ENCODE measurements around the gene SORCS2. TPM values are rescaled to one million over a fixed set of nuclear protein-coding genes. Genes with fewer than 3 reads are reported as not detected.
A peak's percentile ranks its signal among the peaks of the same experiment; 100 is the strongest.

Gene SORCS2
- total RNA-seq, 1 donor, result 0.27 TPM

DNA sequence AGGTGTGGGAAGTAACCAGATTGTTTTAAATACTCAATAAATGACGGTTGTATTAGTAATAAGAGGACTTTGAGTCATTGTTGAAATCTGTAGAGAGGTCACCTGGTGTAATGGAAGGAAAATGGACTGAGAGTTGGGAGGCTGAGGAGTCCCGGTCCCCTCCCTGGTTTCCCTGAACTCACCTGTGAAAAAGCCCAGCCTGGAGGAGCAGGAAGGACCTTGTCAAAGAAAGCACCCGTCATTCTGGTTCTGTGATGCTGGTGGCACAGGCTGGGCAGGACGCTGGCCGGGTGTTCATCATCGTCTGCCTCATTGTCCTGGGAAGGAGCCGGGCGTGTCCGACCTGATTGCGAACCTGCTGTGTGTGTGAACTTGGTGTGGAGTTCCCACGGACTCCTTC lies 70.8 kb downstream of the SORCS2 start:
- DNase-seq (ENCODE audit: low read depth), result no peak
- no peak overlapping the region for H3K4me3 ChIP-seq (ENCODE audit: low read depth, low read length)
- TF ChIP-seq, protein P1, sequence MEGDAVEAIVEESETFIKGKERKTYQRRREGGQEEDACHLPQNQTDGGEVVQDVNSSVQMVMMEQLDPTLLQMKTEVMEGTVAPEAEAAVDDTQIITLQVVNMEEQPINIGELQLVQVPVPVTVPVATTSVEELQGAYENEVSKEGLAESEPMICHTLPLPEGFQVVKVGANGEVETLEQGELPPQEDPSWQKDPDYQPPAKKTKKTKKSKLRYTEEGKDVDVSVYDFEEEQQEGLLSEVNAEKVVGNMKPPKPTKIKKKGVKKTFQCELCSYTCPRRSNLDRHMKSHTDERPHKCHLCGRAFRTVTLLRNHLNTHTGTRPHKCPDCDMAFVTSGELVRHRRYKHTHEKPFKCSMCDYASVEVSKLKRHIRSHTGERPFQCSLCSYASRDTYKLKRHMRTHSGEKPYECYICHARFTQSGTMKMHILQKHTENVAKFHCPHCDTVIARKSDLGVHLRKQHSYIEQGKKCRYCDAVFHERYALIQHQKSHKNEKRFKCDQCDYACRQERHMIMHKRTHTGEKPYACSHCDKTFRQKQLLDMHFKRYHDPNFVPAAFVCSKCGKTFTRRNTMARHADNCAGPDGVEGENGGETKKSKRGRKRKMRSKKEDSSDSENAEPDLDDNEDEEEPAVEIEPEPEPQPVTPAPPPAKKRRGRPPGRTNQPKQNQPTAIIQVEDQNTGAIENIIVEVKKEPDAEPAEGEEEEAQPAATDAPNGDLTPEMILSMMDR (IDR thresholded peaks at IDR 0.05; ENCODE audit: insufficient read depth, low read length), result no peak

DNA sequence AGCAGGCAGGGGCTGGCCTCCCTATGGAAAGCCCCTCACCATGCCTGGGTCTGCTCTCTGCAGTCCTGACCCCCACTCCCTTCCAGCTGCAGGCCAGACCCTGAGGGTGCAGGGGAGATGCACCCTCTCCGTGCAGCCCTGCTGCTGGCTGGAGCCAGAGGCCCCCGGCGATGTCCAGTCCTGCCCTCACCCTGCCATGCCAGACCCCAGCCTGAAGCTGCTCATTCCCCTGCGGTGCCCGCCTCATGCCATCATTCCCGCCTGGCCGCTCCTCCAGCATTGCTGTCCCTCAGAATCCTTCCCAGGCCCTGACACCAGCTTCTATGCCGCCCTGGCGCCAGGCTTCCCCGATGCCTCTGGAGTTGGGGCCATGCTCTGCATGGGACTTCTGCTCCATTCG lies 72.4 kb downstream of the SORCS2 start:
- TF ChIP-seq, protein P1 (IDR thresholded peaks at IDR 0.05; ENCODE audit: insufficient read depth, low read length), result no peak
- DNase-seq (ENCODE audit: low read depth), result no peak
- no peak overlapping the region for H3K4me3 ChIP-seq (ENCODE audit: low read depth, low read length)

DNA sequence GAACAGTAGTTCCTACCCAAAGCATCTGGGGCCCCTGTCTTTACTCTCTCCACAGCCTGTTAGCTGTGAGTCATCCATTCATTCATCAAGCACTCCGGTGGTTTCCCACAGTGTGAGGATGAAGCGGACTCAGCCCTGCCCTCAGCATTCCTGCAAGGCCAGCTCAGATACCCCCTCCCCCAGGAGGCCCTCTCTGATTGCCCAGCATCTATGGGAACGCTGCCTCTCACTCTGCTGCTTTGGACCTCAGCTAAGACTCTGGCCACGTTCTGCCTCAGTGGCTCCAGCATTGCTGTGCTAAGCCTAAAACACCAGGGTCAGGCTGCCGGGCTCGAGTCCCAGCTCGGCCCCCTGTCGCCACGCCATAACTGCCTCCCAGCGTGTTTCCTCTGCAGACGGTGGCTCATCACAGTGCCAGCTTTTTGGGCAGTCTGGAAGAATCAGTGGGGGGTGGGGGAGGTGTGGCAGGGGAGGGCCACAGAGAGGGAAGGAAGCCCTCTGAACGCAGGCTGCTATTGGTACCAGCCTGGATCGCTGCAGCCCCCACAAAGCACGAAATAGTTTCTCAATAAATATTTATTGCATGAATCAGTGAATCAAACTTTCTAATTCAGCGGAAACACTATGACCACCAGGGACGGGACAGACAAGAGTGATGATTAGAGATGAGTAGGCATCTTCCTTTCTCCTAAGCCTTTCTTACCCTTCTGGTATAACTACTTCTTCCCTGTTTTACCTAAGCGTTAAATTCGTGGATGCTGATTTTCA lies 74.4 kb downstream of the SORCS2 start:
- no peak overlapping the region for H3K4me3 ChIP-seq (ENCODE audit: low read depth, low read length)
- TF ChIP-seq, protein P1 (IDR thresholded peaks at IDR 0.05; ENCODE audit: insufficient read depth, low read length), result no peak
- peak; percentile 56 for DNase-seq (ENCODE audit: low read depth)

DNA sequence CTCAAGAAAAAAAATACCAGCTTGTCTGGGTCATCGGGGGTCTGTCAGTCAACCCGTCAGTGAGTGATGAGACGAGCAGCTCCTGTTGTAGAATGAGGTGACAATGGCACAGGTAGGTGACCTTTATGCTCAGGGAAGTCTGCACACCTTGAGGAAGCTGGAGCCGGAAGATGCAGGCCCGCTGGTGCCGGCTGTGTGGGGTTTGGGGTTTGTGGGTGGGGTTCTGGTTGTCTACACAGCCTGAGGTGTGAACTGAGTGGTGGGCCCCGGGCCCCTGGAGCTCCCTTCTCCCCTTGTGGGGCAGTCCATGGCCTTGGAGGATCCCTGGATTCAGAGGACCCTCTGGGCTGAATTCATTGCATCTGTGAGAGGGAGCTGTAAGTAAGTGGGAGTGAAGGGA lies 75.5 kb downstream of the SORCS2 start:
- TF ChIP-seq, protein P1 (IDR thresholded peaks at IDR 0.05; ENCODE audit: insufficient read depth, low read length), result no peak
- no peak overlapping the region for H3K4me3 ChIP-seq (ENCODE audit: low read depth, low read length)
- no peak for DNase-seq (ENCODE audit: low read depth)

DNA sequence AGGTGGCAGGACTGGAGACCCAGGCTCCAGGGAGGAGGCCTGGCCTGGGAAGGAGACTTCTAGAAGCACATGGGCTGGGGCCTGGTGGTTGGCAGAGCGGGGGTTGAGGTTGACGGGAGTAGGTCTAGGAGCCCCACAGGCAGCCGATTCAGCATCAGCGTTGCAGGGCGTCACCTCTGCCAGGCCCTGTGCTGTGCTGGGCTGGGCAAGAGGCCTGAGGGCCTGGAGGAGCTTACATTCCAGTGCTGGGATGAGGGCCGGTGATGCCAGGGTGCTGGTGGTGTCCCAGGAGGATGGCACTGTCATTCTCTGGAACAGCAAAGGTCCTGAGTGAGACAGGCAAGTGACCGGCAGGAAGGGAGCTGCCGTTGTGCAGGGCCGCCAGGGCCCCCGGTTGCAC lies 76.6 kb downstream of the SORCS2 start:
- H3K4me3 ChIP-seq (ENCODE audit: low read depth, low read length), result no peak overlapping the region
- no peak for DNase-seq (ENCODE audit: low read depth)
- TF ChIP-seq, protein P1 (IDR thresholded peaks at IDR 0.05; ENCODE audit: insufficient read depth, low read length), result no peak

DNA sequence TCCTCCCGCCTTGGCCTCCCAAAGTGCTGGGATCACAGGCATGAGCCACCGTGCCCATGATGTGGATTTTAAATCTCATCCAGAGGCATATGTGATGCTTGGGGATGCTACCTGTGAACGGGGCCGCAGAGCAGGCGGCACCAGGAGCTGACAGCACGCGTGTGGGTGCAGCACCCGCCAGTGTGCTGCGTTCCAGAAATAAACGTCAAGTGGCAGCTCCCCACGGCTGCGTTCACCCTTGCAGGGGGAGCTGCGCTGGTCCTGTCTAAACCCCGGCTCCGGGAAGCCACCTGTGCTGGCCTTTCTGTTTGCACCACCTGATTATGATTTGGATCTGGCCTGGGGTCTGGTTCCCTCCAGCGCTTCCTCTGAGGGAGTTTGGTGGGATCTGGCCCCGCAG lies 77.8 kb downstream of the SORCS2 start:
- H3K4me3 ChIP-seq (ENCODE audit: low read depth, low read length), result no peak overlapping the region
- DNase-seq (ENCODE audit: low read depth), result no peak
- TF ChIP-seq, protein P1 (IDR thresholded peaks at IDR 0.05; ENCODE audit: insufficient read depth, low read length), result no peak

DNA sequence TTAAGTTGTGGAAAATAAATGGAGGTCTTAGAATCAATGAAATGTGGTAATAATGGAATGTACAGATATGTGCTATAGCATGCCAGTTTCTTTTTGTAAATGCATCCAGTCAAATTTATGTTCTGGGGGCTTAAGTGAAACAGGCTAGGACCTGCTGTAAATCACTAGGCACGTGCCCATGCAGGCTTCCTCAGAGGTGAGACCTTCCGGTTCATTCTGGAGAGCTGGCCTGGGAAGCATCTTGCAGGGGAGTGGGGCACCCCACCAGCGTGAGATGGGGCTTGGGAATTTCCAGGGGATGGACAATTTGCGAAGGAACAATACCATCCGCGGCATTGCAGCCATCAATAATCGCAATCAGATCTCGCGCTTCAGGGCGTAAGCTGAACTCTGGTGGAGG lies 80.1 kb downstream of the SORCS2 start:
- H3K4me3 ChIP-seq (ENCODE audit: low read depth, low read length), result no peak overlapping the region
- DNase-seq (ENCODE audit: low read depth), result no peak
- TF ChIP-seq, protein P1 (IDR thresholded peaks at IDR 0.05; ENCODE audit: insufficient read depth, low read length), result no peak
